ENCODE data around the gene RPS21. TPM values are rescaled to one million over a fixed set of nuclear protein-coding genes. Genes with fewer than 3 reads are reported as not detected.

RPS21 gene
- total and polyA plus RNA-seq, 10 of the 15 experiments (the other 5 are each of a cell fraction or from before 2014, with no cell fraction given): 1,474 to 4,987 (median 2,439) TPM

- CTCF ChIA-PET: no interaction called here
- WGBS (ENCODE audit: insufficient coverage, insufficient replicate concordance, low lambda C conversion rate, missing lambda C conversion rate): 47% methylated on average over 21 of the region's 24 CpGs
Observed at GRCh38 chr20:62358171-62359042, 28.5 kb upstream of the RPS21 start.

More at GRCh38 chr20:62358171-62359042, 28.5 kb upstream of the RPS21 start:
- ChIA-PET RAD21 (ENCODE audit: unreplicated experiment) (no interaction called here), POLR2A (no interaction called here), SMC1A (ENCODE audit: uncharacterized antibody, unreplicated experiment) (no interaction called here)
- Histone ChIP-seq H3K27me3 (replicated peaks in 1 of 2; ENCODE audit: control insufficient read depth in 2 of 2, insufficient read depth in 2 of 2, low read length in 1 of 2) (no peaks in the 10 kb centered on the region), H3K4me2 (ENCODE audit: control insufficient read depth, insufficient read depth) (no peak overlapping the region), H3K4me1 (ENCODE audit: control insufficient read depth, insufficient read depth, low read length) (no peaks in the 10 kb centered on the region), H3K4me3 (no peak overlapping the region), H2AFZ (ENCODE audit: control insufficient read depth, low read depth, low read length) (no peak overlapping the region), H4K20me1 (ENCODE audit: control insufficient read depth, insufficient read depth) (no peaks in the 10 kb centered on the region), H3K79me2 (ENCODE audit: control insufficient read depth, insufficient read depth, low read length) (no peaks in the 10 kb centered on the region), H3K9me3 (replicated peaks; ENCODE audit: control insufficient read depth, insufficient read depth, low read length) (no peaks in the 10 kb centered on the region), H3K27ac (ENCODE audit: control insufficient read depth, insufficient read depth) (no peak overlapping the region), H3K9ac (ENCODE audit: control insufficient read depth, insufficient read depth, low read length) (no peak overlapping the region), H3K36me3 (ENCODE audit: control insufficient read depth in 2 of 2, insufficient read depth in 2 of 2, low read length in 1 of 2) (no peaks in the 10 kb centered on the region)
- FAIRE-seq (no peak), DNase-seq (ENCODE audit: low read depth, low spot score) (no peak), ATAC-seq (no peak)
- BruUV-seq (replicated peaks): no TSS peak
- in situ Hi-C loops (cut with MboI) (no loop called here), intact Hi-C loops (cut with micrococcal nuclease; ENCODE audit: unreplicated experiment) (no loop called here)
- TF ChIP-seq ETV6 (conservative IDR thresholded peaks at IDR 0.05 in 1 of 2, IDR thresholded peaks at IDR 0.05 in 1 of 2; ENCODE audit: borderline replicate concordance in 1 of 2, low read depth in 1 of 2) (no peak), MYC (IDR thresholded peaks at IDR 0.05; ENCODE audit: insufficient read depth, insufficient read length, insufficient replicate concordance, low read length, severe bottlenecking) (no peak), MYB (IDR thresholded peaks at IDR 0.05; ENCODE audit: borderline replicate concordance, low read depth, low read length) (no peak), STAT1 (conservative IDR thresholded peaks at IDR 0.05) (no peak), HDGF (IDR thresholded peaks at IDR 0.05) (no peak), CBX3 (IDR thresholded peaks at IDR 0.05; ENCODE audit: borderline replicate concordance, low read depth) (no peak), SREBF1 (IDR thresholded peaks at IDR 0.05; ENCODE audit: low read length) (no peak), STAT3 (IDR thresholded peaks at IDR 0.05; ENCODE audit: low read depth, low read length) (no peak), SMAD5 (IDR thresholded peaks at IDR 0.05; ENCODE audit: low read depth) (no peak), POU2F2 (IDR thresholded peaks at IDR 0.05; ENCODE audit: borderline replicate concordance, low read depth, low read length) (no peak), POLR2AphosphoS2 (IDR thresholded peaks at IDR 0.05; ENCODE audit: low read depth, low read length) (no peak), CBX5 (IDR thresholded peaks at IDR 0.05; ENCODE audit: low read depth) (no peak), IRF3 (IDR thresholded peaks at IDR 0.05) (no peak)
